HEK293 (cell line): ENCODE results near the gene CCDC61.

Experiments
- CTCF ChIA-PET: fragments of 350-600 bp; formaldehyde crosslinking; extraction: SDS; loops from one replicate; lab custom pipeline; 2021; ENCODE audit warnings: antibody characterized with exemption; lab: Yijun Ruan, JAX
- POLR2A ChIA-PET: fragments of 300-600 bp; formaldehyde crosslinking; extraction: SDS; loops from one replicate; lab custom pipeline; 2020; ENCODE audit warnings: antibody characterized with exemption, inconsistent platforms; lab: Yijun Ruan, JAX
- H3K27ac ChIP-seq: fragments of 200-500 bp; sonication (Bioruptor generic); 2 replicates; pipeline ENCODE4 v1.5.1; 2014; ENCODE audit warnings: low read depth, low read length, control low read depth, inconsistent platforms; ENCODE audit errors: extremely low read depth
- H3K36me3 ChIP-seq, 2 experiments: fragments of 200-500 bp in 1 of 2; sonication (Bioruptor generic) in 1 of 2; 1 replicate in 1 of 2; 2 replicates in 1 of 2; pipeline ENCODE4 v1.5.1; 2014 to 2017; ENCODE audit warnings: inconsistent platforms in 2 of 2, low read length in 2 of 2; ENCODE audit not compliant: control insufficient read depth in 2 of 2, insufficient read depth in 1 of 2
- H3K4me1 ChIP-seq: fragments of 200-500 bp; sonication (Bioruptor generic); 2 replicates; pipeline ENCODE4 v1.5.1; 2014; ENCODE audit warnings: mild to moderate bottlenecking, low read length, inconsistent platforms; ENCODE audit not compliant: control insufficient read depth, insufficient read depth
- H3K4me3 ChIP-seq: 2 replicates; pipeline ENCODE4 v1.5.1; 2011; ENCODE audit warnings: low read depth, mild to moderate bottlenecking, control low read depth, low read length, moderate library complexity
- H3K9me3 ChIP-seq: fragments of 200-500 bp; sonication (Bioruptor generic); 2 replicates; pipeline ENCODE4 v1.5.1; 2014; ENCODE audit warnings: low read depth, low read length, inconsistent platforms; ENCODE audit not compliant: control insufficient read depth, insufficient read depth
- MEIS1 ChIP-seq: sonication (generic); formaldehyde crosslinking; IDR thresholded peaks from 2 replicates; pipeline ENCODE4 v1.8.1; 2022; ENCODE audit warnings: missing genetic modification reagents, mild to moderate bottlenecking, borderline replicate concordance
- SETDB1 ChIP-seq: IDR thresholded peaks from one replicate; pipeline ENCODE4 v1.6.1; 2017; ENCODE audit warnings: mild to moderate bottlenecking, low read length, moderate library complexity, mixed read lengths; ENCODE audit not compliant: insufficient read length
- ZNF138 ChIP-seq: fragments of 450-650 bp; formaldehyde crosslinking; IDR thresholded peaks from 2 replicates; pipeline ENCODE4 v1.5.1; 2016; ENCODE audit warnings: missing biosample characterization, missing genetic modification characterization, borderline replicate concordance
- ZNF274 ChIP-seq, 2 experiments: fragments of 200-500 bp in 1 of 2; fragments of 450-650 bp in 1 of 2; sonication (Bioruptor generic) in 1 of 2; formaldehyde crosslinking in 1 of 2; IDR thresholded peaks; 2 replicates each; pipeline versions ENCODE4 v1.5.1 to v1.6.1; 2014 to 2016; ENCODE audit warnings: borderline replicate concordance in 1 of 2, inconsistent platforms in 1 of 2, low read length in 1 of 2, missing biosample characterization in 1 of 2, missing genetic modification characterization in 1 of 2
- ZNF292 ChIP-seq: fragments of 450-650 bp; formaldehyde crosslinking; IDR thresholded peaks from 2 replicates; pipeline ENCODE4 v1.5.1; 2016; ENCODE audit warnings: low read depth, missing biosample characterization, missing genetic modification characterization, borderline replicate concordance
- ZNF561 ChIP-seq: fragments of 450-650 bp; IDR thresholded peaks from 2 replicates; pipeline ENCODE4 v1.5.1; 2018; ENCODE audit warnings: missing biosample characterization, missing genetic modification characterization, borderline replicate concordance
- ZNF677 ChIP-seq: fragments of 450-650 bp; IDR thresholded peaks from 2 replicates; pipeline ENCODE4 v1.5.0; 2018; ENCODE audit warnings: missing biosample characterization, mild to moderate bottlenecking, missing genetic modification characterization, moderate library complexity
- TF ChIP-seq, protein P1 (sequence below): fragments of 450-650 bp; formaldehyde crosslinking; IDR thresholded peaks from 2 replicates; pipeline ENCODE4 v1.5.1; 2017; ENCODE audit warnings: missing biosample characterization, missing genetic modification characterization
- TF ChIP-seq, protein P2 (sequence below): fragments of 450-650 bp; formaldehyde crosslinking; conservative IDR thresholded peaks from 2 replicates; pipeline ENCODE4 v1.5.1; 2016; ENCODE audit warnings: low read depth, missing biosample characterization, missing genetic modification characterization
- TF ChIP-seq, protein P3 (sequence below): fragments of 450-650 bp; formaldehyde crosslinking; IDR thresholded peaks from 2 replicates; pipeline ENCODE4 v1.5.1; 2016; ENCODE audit warnings: missing biosample characterization, missing genetic modification characterization
- TF ChIP-seq, protein P4 (sequence below): fragments of 450-650 bp; formaldehyde crosslinking; IDR thresholded peaks from 2 replicates; pipeline ENCODE4 v1.5.1; 2017; ENCODE audit warnings: missing biosample characterization, missing genetic modification characterization
- TF ChIP-seq, protein P5 (sequence below): fragments of 450-650 bp; formaldehyde crosslinking; IDR thresholded peaks from 2 replicates; pipeline ENCODE4 v1.5.1; 2016; ENCODE audit warnings: missing biosample characterization, missing genetic modification characterization
- TF ChIP-seq, protein P6 (sequence below): sonication (generic); formaldehyde crosslinking; IDR thresholded peaks from 2 replicates; pipeline ENCODE4 v1.8.1; 2022; ENCODE audit warnings: mild to moderate bottlenecking, moderate library complexity, missing genetic modification reagents

CCDC61 gene

DNA sequence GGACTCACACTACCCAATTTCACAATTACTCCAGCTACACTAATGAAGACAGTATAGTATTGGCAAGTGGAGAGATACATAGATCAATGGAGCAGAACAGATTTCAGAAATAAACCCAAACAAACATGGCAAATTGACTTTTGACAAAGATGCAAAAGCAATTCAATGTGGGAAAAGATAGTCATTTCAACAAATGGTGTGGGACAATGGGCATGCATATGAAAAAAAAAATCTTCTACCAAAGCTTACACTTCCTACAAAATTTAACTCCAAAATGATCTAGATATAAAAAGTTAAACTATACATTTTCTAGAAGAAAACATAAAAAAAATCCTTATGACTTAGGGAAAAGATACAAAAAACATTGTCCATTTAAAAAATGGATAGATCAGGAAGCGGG lies 48.3 kb downstream of the CCDC61 start:
- Histone ChIP-seq H3K27ac (no peak overlapping the region), H3K36me3 (no peaks in the 10 kb centered on the region), H3K4me1 (peaks cover 16% of the 10 kb centered on the region), H3K9me3 (no peaks in the 10 kb centered on the region; the same call in none of the 2 replicates), H3K4me3 (no peak overlapping the region)
- ChIA-PET POLR2A (no interaction called here), CTCF (interaction anchor here (0.5 to 8.1 kb wide), 6 partner anchors 10 to 320 kb away, joined by 3 to 120 read pairs (median 4); no protein-coding TSS in a partner anchor)
- TF ChIP-seq, protein P1, sequence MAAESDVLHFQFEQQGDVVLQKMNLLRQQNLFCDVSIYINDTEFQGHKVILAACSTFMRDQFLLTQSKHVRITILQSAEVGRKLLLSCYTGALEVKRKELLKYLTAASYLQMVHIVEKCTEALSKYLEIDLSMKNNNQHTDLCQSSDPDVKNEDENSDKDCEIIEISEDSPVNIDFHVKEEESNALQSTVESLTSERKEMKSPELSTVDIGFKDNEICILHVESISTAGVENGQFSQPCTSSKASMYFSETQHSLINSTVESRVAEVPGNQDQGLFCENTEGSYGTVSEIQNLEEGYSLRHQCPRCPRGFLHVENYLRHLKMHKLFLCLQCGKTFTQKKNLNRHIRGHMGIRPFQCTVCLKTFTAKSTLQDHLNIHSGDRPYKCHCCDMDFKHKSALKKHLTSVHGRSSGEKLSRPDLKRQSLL, result no peak
- TF ChIP-seq, protein P2, sequence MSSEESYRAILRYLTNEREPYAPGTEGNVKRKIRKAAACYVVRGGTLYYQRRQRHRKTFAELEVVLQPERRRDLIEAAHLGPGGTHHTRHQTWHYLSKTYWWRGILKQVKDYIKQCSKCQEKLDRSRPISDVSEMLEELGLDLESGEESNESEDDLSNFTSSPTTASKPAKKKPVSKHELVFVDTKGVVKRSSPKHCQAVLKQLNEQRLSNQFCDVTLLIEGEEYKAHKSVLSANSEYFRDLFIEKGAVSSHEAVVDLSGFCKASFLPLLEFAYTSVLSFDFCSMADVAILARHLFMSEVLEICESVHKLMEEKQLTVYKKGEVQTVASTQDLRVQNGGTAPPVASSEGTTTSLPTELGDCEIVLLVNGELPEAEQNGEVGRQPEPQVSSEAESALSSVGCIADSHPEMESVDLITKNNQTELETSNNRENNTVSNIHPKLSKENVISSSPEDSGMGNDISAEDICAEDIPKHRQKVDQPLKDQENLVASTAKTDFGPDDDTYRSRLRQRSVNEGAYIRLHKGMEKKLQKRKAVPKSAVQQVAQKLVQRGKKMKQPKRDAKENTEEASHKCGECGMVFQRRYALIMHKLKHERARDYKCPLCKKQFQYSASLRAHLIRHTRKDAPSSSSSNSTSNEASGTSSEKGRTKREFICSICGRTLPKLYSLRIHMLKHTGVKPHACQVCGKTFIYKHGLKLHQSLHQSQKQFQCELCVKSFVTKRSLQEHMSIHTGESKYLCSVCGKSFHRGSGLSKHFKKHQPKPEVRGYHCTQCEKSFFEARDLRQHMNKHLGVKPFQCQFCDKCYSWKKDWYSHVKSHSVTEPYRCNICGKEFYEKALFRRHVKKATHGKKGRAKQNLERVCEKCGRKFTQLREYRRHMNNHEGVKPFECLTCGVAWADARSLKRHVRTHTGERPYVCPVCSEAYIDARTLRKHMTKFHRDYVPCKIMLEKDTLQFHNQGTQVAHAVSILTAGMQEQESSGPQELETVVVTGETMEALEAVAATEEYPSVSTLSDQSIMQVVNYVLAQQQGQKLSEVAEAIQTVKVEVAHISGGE (tag by site-specific recombination), result no peak
- no peak for TF ChIP-seq ZNF292
- TF ChIP-seq ZNF561 (tag by site-specific recombination), result no peak
- TF ChIP-seq, protein P3, sequence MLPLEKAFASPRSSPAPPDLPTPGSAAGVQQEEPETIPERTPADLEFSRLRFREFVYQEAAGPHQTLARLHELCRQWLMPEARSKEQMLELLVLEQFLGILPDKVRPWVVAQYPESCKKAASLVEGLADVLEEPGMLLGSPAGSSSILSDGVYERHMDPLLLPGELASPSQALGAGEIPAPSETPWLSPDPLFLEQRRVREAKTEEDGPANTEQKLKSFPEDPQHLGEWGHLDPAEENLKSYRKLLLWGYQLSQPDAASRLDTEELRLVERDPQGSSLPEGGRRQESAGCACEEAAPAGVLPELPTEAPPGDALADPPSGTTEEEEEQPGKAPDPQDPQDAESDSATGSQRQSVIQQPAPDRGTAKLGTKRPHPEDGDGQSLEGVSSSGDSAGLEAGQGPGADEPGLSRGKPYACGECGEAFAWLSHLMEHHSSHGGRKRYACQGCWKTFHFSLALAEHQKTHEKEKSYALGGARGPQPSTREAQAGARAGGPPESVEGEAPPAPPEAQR (tag by site-specific recombination), result no peak
- no peak for TF ChIP-seq ZNF274 (IDR thresholded peaks at IDR 0.05; ENCODE audit: low read length)
- TF ChIP-seq ZNF274 (tag by site-specific recombination; IDR thresholded peaks at IDR 0.05; ENCODE audit: borderline replicate concordance), result 0 out of 2 replicates have a peak, but pooled peaks have one; percentile 25
- TF ChIP-seq MEIS1 (CRISPR knock-in tag), result no peak
- no peak for TF ChIP-seq ZNF138 (tag by site-specific recombination)
- TF ChIP-seq SETDB1, result peak; percentile 80
- TF ChIP-seq ZNF677 (tag by site-specific recombination), result no peak
- TF ChIP-seq, protein P4, sequence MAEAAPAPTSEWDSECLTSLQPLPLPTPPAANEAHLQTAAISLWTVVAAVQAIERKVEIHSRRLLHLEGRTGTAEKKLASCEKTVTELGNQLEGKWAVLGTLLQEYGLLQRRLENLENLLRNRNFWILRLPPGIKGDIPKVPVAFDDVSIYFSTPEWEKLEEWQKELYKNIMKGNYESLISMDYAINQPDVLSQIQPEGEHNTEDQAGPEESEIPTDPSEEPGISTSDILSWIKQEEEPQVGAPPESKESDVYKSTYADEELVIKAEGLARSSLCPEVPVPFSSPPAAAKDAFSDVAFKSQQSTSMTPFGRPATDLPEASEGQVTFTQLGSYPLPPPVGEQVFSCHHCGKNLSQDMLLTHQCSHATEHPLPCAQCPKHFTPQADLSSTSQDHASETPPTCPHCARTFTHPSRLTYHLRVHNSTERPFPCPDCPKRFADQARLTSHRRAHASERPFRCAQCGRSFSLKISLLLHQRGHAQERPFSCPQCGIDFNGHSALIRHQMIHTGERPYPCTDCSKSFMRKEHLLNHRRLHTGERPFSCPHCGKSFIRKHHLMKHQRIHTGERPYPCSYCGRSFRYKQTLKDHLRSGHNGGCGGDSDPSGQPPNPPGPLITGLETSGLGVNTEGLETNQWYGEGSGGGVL (tag by site-specific recombination), result no peak
- TF ChIP-seq, protein P5, sequence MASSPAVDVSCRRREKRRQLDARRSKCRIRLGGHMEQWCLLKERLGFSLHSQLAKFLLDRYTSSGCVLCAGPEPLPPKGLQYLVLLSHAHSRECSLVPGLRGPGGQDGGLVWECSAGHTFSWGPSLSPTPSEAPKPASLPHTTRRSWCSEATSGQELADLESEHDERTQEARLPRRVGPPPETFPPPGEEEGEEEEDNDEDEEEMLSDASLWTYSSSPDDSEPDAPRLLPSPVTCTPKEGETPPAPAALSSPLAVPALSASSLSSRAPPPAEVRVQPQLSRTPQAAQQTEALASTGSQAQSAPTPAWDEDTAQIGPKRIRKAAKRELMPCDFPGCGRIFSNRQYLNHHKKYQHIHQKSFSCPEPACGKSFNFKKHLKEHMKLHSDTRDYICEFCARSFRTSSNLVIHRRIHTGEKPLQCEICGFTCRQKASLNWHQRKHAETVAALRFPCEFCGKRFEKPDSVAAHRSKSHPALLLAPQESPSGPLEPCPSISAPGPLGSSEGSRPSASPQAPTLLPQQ (tag by site-specific recombination), result no peak
- TF ChIP-seq, protein P6, sequence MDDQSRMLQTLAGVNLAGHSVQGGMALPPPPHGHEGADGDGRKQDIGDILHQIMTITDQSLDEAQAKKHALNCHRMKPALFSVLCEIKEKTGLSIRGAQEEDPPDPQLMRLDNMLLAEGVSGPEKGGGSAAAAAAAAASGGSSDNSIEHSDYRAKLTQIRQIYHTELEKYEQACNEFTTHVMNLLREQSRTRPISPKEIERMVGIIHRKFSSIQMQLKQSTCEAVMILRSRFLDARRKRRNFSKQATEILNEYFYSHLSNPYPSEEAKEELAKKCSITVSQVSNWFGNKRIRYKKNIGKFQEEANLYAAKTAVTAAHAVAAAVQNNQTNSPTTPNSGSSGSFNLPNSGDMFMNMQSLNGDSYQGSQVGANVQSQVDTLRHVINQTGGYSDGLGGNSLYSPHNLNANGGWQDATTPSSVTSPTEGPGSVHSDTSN (CRISPR knock-in tag), result no peak
